Neural progenitor cell (in vitro differentiated cells): ENCODE data around the gene HOXC10.

Source experiments
- EZH2 ChIP-seq: fragments of 200-600 bp; sonication (generic); IDR thresholded peaks from 2 replicates; pipeline ENCODE4 v1.6.1; 2017; ENCODE audit warnings: antibody characterized with exemption, mild to moderate bottlenecking, moderate library complexity
- EZH2phosphoT487 ChIP-seq: fragments of 200-600 bp; sonication (generic); IDR thresholded peaks from 2 replicates; pipeline ENCODE4 v1.6.1; 2017; ENCODE audit warnings: antibody characterized with exemption
- TF ChIP-seq, protein P1 (sequence below): fragments of 200-600 bp; sonication (generic); IDR thresholded peaks from 2 replicates; pipeline ENCODE4 v1.5.1; 2017; ENCODE audit warnings: antibody characterized with exemption, mild to moderate bottlenecking

DNA sequence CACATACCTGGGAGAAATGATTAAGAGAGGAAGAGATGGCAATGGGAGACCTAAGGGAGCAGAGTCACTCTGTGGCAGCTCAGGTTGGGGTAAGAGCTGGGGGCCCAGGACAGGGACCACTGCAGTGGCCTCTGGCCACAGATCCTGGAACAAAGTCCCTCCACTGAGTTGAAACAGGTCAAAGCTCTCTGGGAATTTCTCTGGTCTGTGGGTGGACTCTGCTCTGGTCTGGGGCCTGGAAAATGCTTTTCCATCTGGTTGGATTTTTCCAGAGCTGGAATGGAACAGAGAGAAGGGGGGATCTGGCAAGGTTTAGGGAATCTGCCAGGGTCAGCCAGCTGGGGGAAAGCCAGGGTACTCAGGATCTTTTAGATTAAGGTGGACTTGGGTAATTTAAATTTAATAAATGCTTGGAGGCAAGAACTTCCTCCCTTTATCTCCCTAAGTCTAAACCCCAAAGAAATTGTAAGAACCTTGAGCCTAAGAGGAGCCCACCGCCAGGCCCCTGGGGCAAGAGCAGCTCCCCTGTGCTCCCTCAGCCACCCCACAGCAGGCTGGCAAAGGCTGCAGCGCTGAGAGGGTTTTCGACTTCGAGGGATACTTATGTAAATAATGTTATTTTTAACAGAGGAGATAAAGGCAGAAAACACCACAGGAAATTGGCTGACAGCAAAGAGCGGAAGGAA is 3.7 kb downstream of the HOXC10 start:
- TF ChIP-seq, protein P1, sequence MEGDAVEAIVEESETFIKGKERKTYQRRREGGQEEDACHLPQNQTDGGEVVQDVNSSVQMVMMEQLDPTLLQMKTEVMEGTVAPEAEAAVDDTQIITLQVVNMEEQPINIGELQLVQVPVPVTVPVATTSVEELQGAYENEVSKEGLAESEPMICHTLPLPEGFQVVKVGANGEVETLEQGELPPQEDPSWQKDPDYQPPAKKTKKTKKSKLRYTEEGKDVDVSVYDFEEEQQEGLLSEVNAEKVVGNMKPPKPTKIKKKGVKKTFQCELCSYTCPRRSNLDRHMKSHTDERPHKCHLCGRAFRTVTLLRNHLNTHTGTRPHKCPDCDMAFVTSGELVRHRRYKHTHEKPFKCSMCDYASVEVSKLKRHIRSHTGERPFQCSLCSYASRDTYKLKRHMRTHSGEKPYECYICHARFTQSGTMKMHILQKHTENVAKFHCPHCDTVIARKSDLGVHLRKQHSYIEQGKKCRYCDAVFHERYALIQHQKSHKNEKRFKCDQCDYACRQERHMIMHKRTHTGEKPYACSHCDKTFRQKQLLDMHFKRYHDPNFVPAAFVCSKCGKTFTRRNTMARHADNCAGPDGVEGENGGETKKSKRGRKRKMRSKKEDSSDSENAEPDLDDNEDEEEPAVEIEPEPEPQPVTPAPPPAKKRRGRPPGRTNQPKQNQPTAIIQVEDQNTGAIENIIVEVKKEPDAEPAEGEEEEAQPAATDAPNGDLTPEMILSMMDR, result no peak
- TF ChIP-seq EZH2 (no peak), EZH2phosphoT487 (no peak)
